ENCODE data around the gene B3GLCT. TPM values are rescaled to one million over a fixed set of nuclear protein-coding genes. Genes with fewer than 3 reads are reported as not detected.

Gene B3GLCT
- total RNA-seq, 2 donors from 2014 or later, result 5.0 to 6.2 TPM

GRCh38 chr13:31219909-31220598 is 20.3 kb downstream of the B3GLCT start:
- Mint-ChIP-seq H3K36me3 (ENCODE audit: low read depth) (peaks cover 5% of the 10 kb centered on the region), H3K4me1 (peaks cover 3% of the 10 kb centered on the region), H3K27me3 (no peaks in the 10 kb centered on the region), H3K27ac (no peak overlapping the region), H3K4me3 (no peak overlapping the region)
- no peak for DNase-seq
- H3K9me3 ChIP-seq (ENCODE audit: control insufficient read depth, low read length, poor library complexity, severe bottlenecking), result no peaks in the 10 kb centered on the region
- no peak for ATAC-seq

- Mint-ChIP-seq H3K4me3 (no peak overlapping the region), H3K27me3 (no peaks in the 10 kb centered on the region), H3K4me1 (peaks cover 5% of the 10 kb centered on the region), H3K27ac (no peak overlapping the region), H3K36me3 (ENCODE audit: low read depth) (peaks cover 6% of the 10 kb centered on the region)
- no peaks in the 10 kb centered on the region for H3K9me3 ChIP-seq (ENCODE audit: control insufficient read depth, low read length, poor library complexity, severe bottlenecking)
- no peak for DNase-seq
- ATAC-seq, result no peak
These were observed 21.3 kb downstream of the B3GLCT start for GRCh38 chr13:31221057-31221456.

- ATAC-seq, result no peak
- Mint-ChIP-seq H3K4me1 (peaks cover 13% of the 10 kb centered on the region), H3K27me3 (no peaks in the 10 kb centered on the region), H3K36me3 (ENCODE audit: low read depth) (peaks cover 9% of the 10 kb centered on the region), H3K27ac (no peak overlapping the region), H3K4me3 (no peak overlapping the region)
- DNase-seq, result no peak
- no peaks in the 10 kb centered on the region for H3K9me3 ChIP-seq (ENCODE audit: control insufficient read depth, low read length, poor library complexity, severe bottlenecking)
These were observed 23.4 kb downstream of the B3GLCT start for GRCh38 chr13:31223215-31223614.

GRCh38 chr13:31223640-31224039 is 23.9 kb downstream of the B3GLCT start:
- Mint-ChIP-seq H3K36me3 (ENCODE audit: low read depth) (peaks cover 7% of the 10 kb centered on the region), H3K4me1 (peaks cover 16% of the 10 kb centered on the region), H3K27ac (no peak overlapping the region), H3K4me3 (no peak overlapping the region), H3K27me3 (no peaks in the 10 kb centered on the region)
- no peak for ATAC-seq
- DNase-seq, result no peak
- no peaks in the 10 kb centered on the region for H3K9me3 ChIP-seq (ENCODE audit: control insufficient read depth, low read length, poor library complexity, severe bottlenecking)

- Mint-ChIP-seq H3K27me3 (no peaks in the 10 kb centered on the region), H3K4me1 (peaks cover 16% of the 10 kb centered on the region), H3K27ac (no peak overlapping the region), H3K36me3 (ENCODE audit: low read depth) (peaks cover 7% of the 10 kb centered on the region), H3K4me3 (no peak overlapping the region)
- no peak for ATAC-seq
- no peaks in the 10 kb centered on the region for H3K9me3 ChIP-seq (ENCODE audit: control insufficient read depth, low read length, poor library complexity, severe bottlenecking)
- no peak for DNase-seq
These were observed 24.4 kb downstream of the B3GLCT start for GRCh38 chr13:31224174-31224669.

GRCh38 chr13:31224963-31225559 is 25.3 kb downstream of the B3GLCT start:
- no peaks in the 10 kb centered on the region for H3K27me3 Mint-ChIP-seq
- no peak overlapping the region for H3K4me3 Mint-ChIP-seq
- ATAC-seq (no peak), DNase-seq (no peak)
- peaks cover 7% of the 10 kb centered on the region for H3K36me3 Mint-ChIP-seq (ENCODE audit: low read depth)
- no peaks in the 10 kb centered on the region for H3K9me3 ChIP-seq (ENCODE audit: control insufficient read depth, low read length, poor library complexity, severe bottlenecking)
- no peak overlapping the region for H3K27ac Mint-ChIP-seq
- H3K4me1 Mint-ChIP-seq, result peaks cover 16% of the 10 kb centered on the region

- ATAC-seq, result no peak
- H3K27ac Mint-ChIP-seq, result no peak overlapping the region
These were observed 26.4 kb downstream of the B3GLCT start for GRCh38 chr13:31225998-31226675.

GRCh38 chr13:31227063-31227462 is 27.3 kb downstream of the B3GLCT start:
- H3K4me1 Mint-ChIP-seq, result peaks cover 21% of the 10 kb centered on the region
- no peak overlapping the region for H3K27ac Mint-ChIP-seq
- ATAC-seq, result no peak
- H3K9me3 ChIP-seq (ENCODE audit: control insufficient read depth, low read length, poor library complexity, severe bottlenecking), result no peaks in the 10 kb centered on the region
- H3K36me3 Mint-ChIP-seq (ENCODE audit: low read depth), result peaks cover 10% of the 10 kb centered on the region
- H3K27me3 Mint-ChIP-seq, result no peaks in the 10 kb centered on the region
- no peak overlapping the region for H3K4me3 Mint-ChIP-seq
- DNase-seq, result no peak

More at GRCh38 chr13:31225998-31226675, 26.4 kb downstream of the B3GLCT start:
- H3K36me3 Mint-ChIP-seq (ENCODE audit: low read depth), result peaks cover 7% of the 10 kb centered on the region
- no peak for DNase-seq
- no peaks in the 10 kb centered on the region for H3K27me3 Mint-ChIP-seq
- peaks cover 19% of the 10 kb centered on the region for H3K4me1 Mint-ChIP-seq
- no peaks in the 10 kb centered on the region for H3K9me3 ChIP-seq (ENCODE audit: control insufficient read depth, low read length, poor library complexity, severe bottlenecking)
- H3K4me3 Mint-ChIP-seq, result peak overlapping the region; percentile 31

GRCh38 chr13:31227870-31228269 is 28.1 kb downstream of the B3GLCT start:
- H3K4me1 Mint-ChIP-seq, result peaks cover 21% of the 10 kb centered on the region
- H3K27me3 Mint-ChIP-seq, result no peaks in the 10 kb centered on the region
- no peak for ATAC-seq
- no peak for DNase-seq
- peaks cover 10% of the 10 kb centered on the region for H3K36me3 Mint-ChIP-seq (ENCODE audit: low read depth)
- no peak overlapping the region for H3K27ac Mint-ChIP-seq
- H3K9me3 ChIP-seq (ENCODE audit: control insufficient read depth, low read length, poor library complexity, severe bottlenecking), result no peaks in the 10 kb centered on the region
- no peak overlapping the region for H3K4me3 Mint-ChIP-seq

GRCh38 chr13:31234729-31235128 is 35.0 kb downstream of the B3GLCT start:
- H3K27ac Mint-ChIP-seq, result no peak overlapping the region

GRCh38 chr13:31236211-31236786 is 36.5 kb downstream of the B3GLCT start:
- H3K27me3 Mint-ChIP-seq, result no peaks in the 10 kb centered on the region
- no peak overlapping the region for H3K4me3 Mint-ChIP-seq
- no peak for DNase-seq
- no peak overlapping the region for H3K27ac Mint-ChIP-seq
- no peaks in the 10 kb centered on the region for H3K9me3 ChIP-seq (ENCODE audit: control insufficient read depth, low read length, poor library complexity, severe bottlenecking)
- peak; percentile 48 for ATAC-seq
- peaks cover 12% of the 10 kb centered on the region for H3K36me3 Mint-ChIP-seq (ENCODE audit: low read depth)
- H3K4me1 Mint-ChIP-seq, result peaks cover 12% of the 10 kb centered on the region

More at GRCh38 chr13:31234729-31235128, 35.0 kb downstream of the B3GLCT start:
- Mint-ChIP-seq H3K36me3 (ENCODE audit: low read depth) (peaks cover 14% of the 10 kb centered on the region), H3K27me3 (no peaks in the 10 kb centered on the region), H3K4me3 (no peak overlapping the region), H3K4me1 (peaks cover 14% of the 10 kb centered on the region)
- ATAC-seq (no peak), DNase-seq (no peak)
- H3K9me3 ChIP-seq (ENCODE audit: control insufficient read depth, low read length, poor library complexity, severe bottlenecking), result no peaks in the 10 kb centered on the region

- H3K4me3 Mint-ChIP-seq, result no peak overlapping the region
- H3K4me1 Mint-ChIP-seq, result peaks cover 12% of the 10 kb centered on the region
- peaks cover 8% of the 10 kb centered on the region for H3K36me3 Mint-ChIP-seq (ENCODE audit: low read depth)
- no peaks in the 10 kb centered on the region for H3K27me3 Mint-ChIP-seq
- DNase-seq, result no peak
- no peak for ATAC-seq
- H3K27ac Mint-ChIP-seq, result no peak overlapping the region
- H3K9me3 ChIP-seq (ENCODE audit: control insufficient read depth, low read length, poor library complexity, severe bottlenecking), result no peaks in the 10 kb centered on the region
These were observed 41.1 kb downstream of the B3GLCT start for GRCh38 chr13:31240921-31241320.

GRCh38 chr13:31242367-31242766 is 42.6 kb downstream of the B3GLCT start:
- ATAC-seq (no peak), DNase-seq (no peak)
- H3K4me1 Mint-ChIP-seq, result peaks cover 12% of the 10 kb centered on the region
- peaks cover 8% of the 10 kb centered on the region for H3K36me3 Mint-ChIP-seq (ENCODE audit: low read depth)
- no peak overlapping the region for H3K27ac Mint-ChIP-seq
- no peaks in the 10 kb centered on the region for H3K9me3 ChIP-seq (ENCODE audit: control insufficient read depth, low read length, poor library complexity, severe bottlenecking)
- H3K27me3 Mint-ChIP-seq, result no peaks in the 10 kb centered on the region
- no peak overlapping the region for H3K4me3 Mint-ChIP-seq
